ENCODE results near the gene MVK. TPM values are rescaled to one million over a fixed set of nuclear protein-coding genes. Genes with fewer than 3 reads are reported as not detected.

The MVK gene
- polyA plus RNA-seq, 1 of the 3 experiments (the other 2 are of a cell fraction), result 7.0 TPM

DNA sequence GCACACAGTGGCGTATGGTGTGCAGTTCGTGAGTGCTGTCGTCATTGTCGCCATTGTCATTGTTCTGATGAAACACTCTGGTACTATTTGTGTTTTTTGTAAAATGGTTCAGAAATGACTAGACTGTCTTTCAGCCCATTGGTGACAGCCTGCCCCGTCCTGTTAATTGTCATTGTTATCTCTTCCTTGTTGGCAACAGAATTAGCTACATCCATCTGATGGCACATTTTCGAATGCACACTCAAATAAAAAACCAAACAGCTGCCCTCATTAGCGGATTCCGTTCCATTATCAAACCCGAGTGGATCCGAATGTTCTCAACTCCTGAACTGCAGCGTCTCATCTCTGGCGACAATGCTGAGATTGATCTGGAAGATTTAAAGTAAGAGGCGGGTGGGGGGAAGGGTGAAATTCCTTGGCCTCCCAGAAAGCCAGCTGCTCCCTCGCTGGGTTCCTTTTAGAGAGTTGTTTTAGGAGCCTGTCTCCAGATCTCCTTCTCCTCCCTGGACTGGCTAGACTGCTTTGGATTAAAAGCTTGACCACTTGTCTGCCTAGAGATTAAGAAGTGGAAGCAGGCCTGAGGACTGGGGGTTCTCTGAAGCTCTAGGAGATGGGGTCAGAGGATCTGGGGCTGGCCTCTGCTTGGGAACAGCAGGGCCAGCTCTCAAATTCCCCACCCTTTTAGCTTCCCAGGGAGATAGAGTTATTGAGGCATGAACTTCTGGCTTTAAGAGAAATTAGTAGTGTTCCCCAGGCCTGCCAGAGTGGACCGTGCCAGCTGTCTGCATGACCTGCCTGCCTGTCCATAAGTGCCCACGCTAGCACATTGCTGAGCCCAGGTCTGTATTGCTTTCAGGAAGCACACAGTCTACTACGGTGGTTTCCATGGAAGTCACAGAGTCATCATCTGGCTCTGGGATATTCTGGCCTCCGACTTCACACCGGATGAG lies 43.6 kb upstream of the MVK start:
- no peak overlapping the region; a peak in 1 of 4 replicates for H3K4me3 ChIP-seq (ENCODE audit: low read depth in 2 of 2, low read length in 1 of 2)
- no peak overlapping the region for H3K4me2 ChIP-seq
- H3K27ac ChIP-seq (ENCODE audit: low read depth in 2 of 2, low read length in 1 of 2), result peak overlapping the region in 1 of 2 experiments; percentile 97; a peak in 3 of 4 replicates
- H3K9ac ChIP-seq, result no peak overlapping the region
- TF ChIP-seq GATA2 (CRISPR knock-in tag; IDR thresholded peaks at IDR 0.05) (peak; percentile 74), CHD2 (IDR thresholded peaks at IDR 0.05; ENCODE audit: low read length, partially characterized antibody) (peak; percentile 17), EP300 (IDR thresholded peaks at IDR 0.05; ENCODE audit: borderline replicate concordance in 1 of 2, low read depth in 1 of 2, low read length in 1 of 2) (peak in 1 of 2 experiments; percentile 81; a peak in 2 of 4 replicates), TAF1 (IDR thresholded peaks at IDR 0.05; ENCODE audit: borderline replicate concordance, low read depth, low read length) (no peak), MXI1 (IDR thresholded peaks at IDR 0.05; ENCODE audit: low read depth, low read length) (0 out of 2 replicates have a peak, but pooled peaks have one; percentile 8), RCOR1 (IDR thresholded peaks at IDR 0.05; ENCODE audit: low read length) (peak; percentile 74; the same call in 1 of the 2 replicates)
- ChIA-PET CTCF (interaction anchor here (0.7 to 1.9 kb wide), 12 partner anchors 9 to 315 kb away, joined by 3 to 8 read pairs (median 3); no protein-coding TSS in a partner anchor), POLR2A (interaction anchor here (0.7 to 1.4 kb wide), 3 partner anchors 10 to 92 kb away, joined by 3 to 5 read pairs (median 3); no protein-coding TSS in a partner anchor)
- no peaks in the 10 kb centered on the region for H3F3A ChIP-seq (replicated peaks; ENCODE audit: insufficient read depth)
- H3K4me1 ChIP-seq (ENCODE audit: control insufficient read depth in 1 of 2, insufficient read depth in 2 of 2, low read depth in 1 of 2, low read length in 1 of 2), result peaks cover 0 to 74% of the 10 kb centered on the region in 2 experiments; a peak in 2 of 4 replicates
- no peaks in the 10 kb centered on the region for H3K9me2 ChIP-seq
- no peaks in the 10 kb centered on the region for H3K9me3 ChIP-seq
- no peaks in the 10 kb centered on the region for H3K27me3 ChIP-seq (ENCODE audit: insufficient read depth)
- no peaks in the 10 kb centered on the region for H3K79me2 ChIP-seq (ENCODE audit: insufficient read depth)
- H2AFZ ChIP-seq (ENCODE audit: low read depth), result no peak overlapping the region
- no peaks in the 10 kb centered on the region for H4K20me1 ChIP-seq (ENCODE audit: insufficient read depth)
- peaks cover 7 to 64% of the 10 kb centered on the region in 2 experiments for H3K36me3 ChIP-seq (replicated peaks in 1 of 2; ENCODE audit: control insufficient read depth in 1 of 2, insufficient read depth in 2 of 2, low read length in 1 of 2)
- 78% methylated on average over 19 of the region's 19 CpGs for WGBS (ENCODE audit: low lambda C conversion rate)
- DNase-seq, result no peak

DNA sequence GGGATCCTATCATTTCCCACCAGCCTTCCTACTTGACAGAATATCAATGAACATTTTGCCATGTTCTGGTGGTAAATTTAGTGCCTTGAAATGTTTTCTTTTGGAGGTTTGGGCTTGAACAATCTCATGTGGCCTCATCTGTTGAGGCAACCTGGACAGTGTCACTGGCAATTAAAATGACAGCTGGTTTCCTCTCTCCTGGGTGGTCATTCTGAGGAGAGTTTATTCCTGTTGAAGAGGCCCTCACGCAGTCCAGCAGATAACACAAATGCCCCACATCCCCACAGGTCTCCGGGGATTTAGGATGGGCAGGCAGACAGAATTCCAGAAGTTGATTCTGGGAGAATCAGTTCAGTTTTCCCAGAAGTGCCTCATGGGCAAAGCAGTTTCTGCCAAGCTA lies 42.2 kb upstream of the MVK start:
- Histone ChIP-seq H3K9me3 (no peaks in the 10 kb centered on the region), H3K9me2 (no peaks in the 10 kb centered on the region), H4K20me1 (ENCODE audit: insufficient read depth) (no peaks in the 10 kb centered on the region), H3K4me1 (ENCODE audit: control insufficient read depth in 1 of 2, insufficient read depth in 2 of 2, low read depth in 1 of 2, low read length in 1 of 2) (peaks cover 0 to 71% of the 10 kb centered on the region in 2 experiments; a peak in 2 of 4 replicates), H3K27ac (ENCODE audit: low read depth in 2 of 2, low read length in 1 of 2) (peak overlapping the region in 1 of 2 experiments; percentile 97; a peak in 2 of 4 replicates), H3K4me3 (ENCODE audit: low read depth in 2 of 2, low read length in 1 of 2) (no peak overlapping the region), H3K36me3 (replicated peaks in 1 of 2; ENCODE audit: control insufficient read depth in 1 of 2, insufficient read depth in 2 of 2, low read length in 1 of 2) (peaks cover 7 to 52% of the 10 kb centered on the region in 2 experiments), H3F3A (replicated peaks; ENCODE audit: insufficient read depth) (no peaks in the 10 kb centered on the region), H3K27me3 (ENCODE audit: insufficient read depth) (no peaks in the 10 kb centered on the region), H3K4me2 (no peak overlapping the region), H2AFZ (ENCODE audit: low read depth) (no peak overlapping the region), H3K9ac (no peak overlapping the region), H3K79me2 (ENCODE audit: insufficient read depth) (no peaks in the 10 kb centered on the region)
- no peak for TF ChIP-seq FOXM1 (IDR thresholded peaks at IDR 0.05; ENCODE audit: low read depth)
- peak; percentile 47 for TF ChIP-seq CHD2 (IDR thresholded peaks at IDR 0.05; ENCODE audit: low read length, partially characterized antibody)
- TF ChIP-seq GABPA (IDR thresholded peaks at IDR 0.05; ENCODE audit: low read depth), result no peak
- TF ChIP-seq, protein P1, sequence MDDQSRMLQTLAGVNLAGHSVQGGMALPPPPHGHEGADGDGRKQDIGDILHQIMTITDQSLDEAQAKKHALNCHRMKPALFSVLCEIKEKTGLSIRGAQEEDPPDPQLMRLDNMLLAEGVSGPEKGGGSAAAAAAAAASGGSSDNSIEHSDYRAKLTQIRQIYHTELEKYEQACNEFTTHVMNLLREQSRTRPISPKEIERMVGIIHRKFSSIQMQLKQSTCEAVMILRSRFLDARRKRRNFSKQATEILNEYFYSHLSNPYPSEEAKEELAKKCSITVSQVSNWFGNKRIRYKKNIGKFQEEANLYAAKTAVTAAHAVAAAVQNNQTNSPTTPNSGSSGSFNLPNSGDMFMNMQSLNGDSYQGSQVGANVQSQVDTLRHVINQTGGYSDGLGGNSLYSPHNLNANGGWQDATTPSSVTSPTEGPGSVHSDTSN (IDR thresholded peaks at IDR 0.05), result 0 out of 2 replicates have a peak, but pooled peaks have one; percentile 27
- peak; percentile 52 for TF ChIP-seq GATA2 (CRISPR knock-in tag; IDR thresholded peaks at IDR 0.05)
- TF ChIP-seq RXRA (IDR thresholded peaks at IDR 0.05; ENCODE audit: borderline replicate concordance, low read depth), result no peak
- TF ChIP-seq FOXJ3 (CRISPR knock-in tag; IDR thresholded peaks at IDR 0.05), result peak; percentile 72; the same call in 1 of the 2 replicates
- peak; percentile 13; the same call in 1 of the 2 replicates for TF ChIP-seq RFX5 (IDR thresholded peaks at IDR 0.05; ENCODE audit: low read length)
- TF ChIP-seq MXI1 (IDR thresholded peaks at IDR 0.05; ENCODE audit: low read depth, low read length), result peak; percentile 80; the same call in 1 of the 2 replicates
- peak; percentile 91 for TF ChIP-seq RCOR1 (IDR thresholded peaks at IDR 0.05; ENCODE audit: low read length)
- TF ChIP-seq, protein P2, sequence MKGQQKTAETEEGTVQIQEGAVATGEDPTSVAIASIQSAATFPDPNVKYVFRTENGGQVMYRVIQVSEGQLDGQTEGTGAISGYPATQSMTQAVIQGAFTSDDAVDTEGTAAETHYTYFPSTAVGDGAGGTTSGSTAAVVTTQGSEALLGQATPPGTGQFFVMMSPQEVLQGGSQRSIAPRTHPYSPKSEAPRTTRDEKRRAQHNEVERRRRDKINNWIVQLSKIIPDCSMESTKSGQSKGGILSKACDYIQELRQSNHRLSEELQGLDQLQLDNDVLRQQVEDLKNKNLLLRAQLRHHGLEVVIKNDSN (IDR thresholded peaks at IDR 0.05; ENCODE audit: borderline replicate concordance, low read depth), result no peak
- TF ChIP-seq RAD21 (IDR thresholded peaks at IDR 0.05; ENCODE audit: low read length), result peak; percentile 15; the same call in 1 of the 2 replicates
- TF ChIP-seq TCF12 (IDR thresholded peaks at IDR 0.05), result peak; percentile 49; the same call in 1 of the 2 replicates
- TF ChIP-seq NFIC (IDR thresholded peaks at IDR 0.05; ENCODE audit: borderline replicate concordance), result no peak
- TF ChIP-seq EP300 (IDR thresholded peaks at IDR 0.05; ENCODE audit: borderline replicate concordance in 1 of 2, low read depth in 1 of 2, low read length in 1 of 2), result peak in 1 of 2 experiments; percentile 93; a peak in 2 of 4 replicates
- peak; percentile 81 for DNase-seq
- 60% methylated on average over 2 of the region's 2 CpGs for WGBS (ENCODE audit: low lambda C conversion rate)
- CTCF ChIA-PET, result interaction anchor here (1.9 to 2.1 kb wide), 2 partner anchors 10 to 66 kb away, joined by 6 to 9 read pairs; no protein-coding TSS in a partner anchor
- POLR2A ChIA-PET, result interaction anchor here (1.4 kb wide), 1 partner anchor 15 kb away, joined by 4 read pairs; no protein-coding TSS in a partner anchor
